AG20443 (cell line): ENCODE results near the gene MBTPS1.
"Not testable (repeated sequence)": the region's sequence is repeated elsewhere in the genome, so short reads cannot be mapped to it uniquely, and the experiment has no call there.

Experiments
- DNase-seq: peaks from one replicate; pipeline ENCODE4 v3.0.0; 2012; ENCODE audit warnings: low spot score, mixed read lengths

The MBTPS1 gene

GRCh38 chr16:84137287-84137686 lies 20.5 kb upstream of the MBTPS1 start:
- no peak for DNase-seq

- DNase-seq: no peak
Observed at GRCh38 chr16:84136331-84137125, 19.8 kb upstream of the MBTPS1 start.

- no peak for DNase-seq
Observed at GRCh38 chr16:84132527-84133285, 16.0 kb upstream of the MBTPS1 start.

- no peak for DNase-seq
Observed at GRCh38 chr16:84131117-84131516, 14.4 kb upstream of the MBTPS1 start.

GRCh38 chr16:84124257-84125073 lies 7.7 kb upstream of the MBTPS1 start:
- no peak for DNase-seq

- no peak for DNase-seq
Observed at GRCh38 chr16:84121007-84121406, 4.3 kb upstream of the MBTPS1 start.

GRCh38 chr16:84120023-84120422 lies 3.3 kb upstream of the MBTPS1 start:
- DNase-seq: no peak

- no peak for DNase-seq
Observed at GRCh38 chr16:84119368-84119767, 2.6 kb upstream of the MBTPS1 start.

GRCh38 chr16:84118315-84118714 lies 1.6 kb upstream of the MBTPS1 start:
- DNase-seq: not testable (repeated sequence)

DNA sequence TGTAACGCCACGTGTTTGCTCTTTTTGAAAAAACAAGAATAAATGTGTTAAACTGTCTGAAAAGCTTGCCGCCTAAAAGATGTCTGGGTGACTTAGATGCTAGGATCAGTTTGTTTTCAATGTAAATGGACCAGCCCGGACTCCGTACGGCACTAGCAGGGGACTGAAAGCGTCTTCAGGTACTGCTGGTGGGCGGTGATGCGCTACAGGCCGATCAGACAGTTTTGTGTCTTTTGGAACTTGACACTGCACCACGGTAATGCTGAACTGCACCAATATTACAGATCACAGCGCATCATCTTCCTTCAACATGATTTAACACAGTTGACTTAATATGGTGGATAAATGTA lies 727 bp upstream of the MBTPS1 start:
- no peak for DNase-seq

DNA sequence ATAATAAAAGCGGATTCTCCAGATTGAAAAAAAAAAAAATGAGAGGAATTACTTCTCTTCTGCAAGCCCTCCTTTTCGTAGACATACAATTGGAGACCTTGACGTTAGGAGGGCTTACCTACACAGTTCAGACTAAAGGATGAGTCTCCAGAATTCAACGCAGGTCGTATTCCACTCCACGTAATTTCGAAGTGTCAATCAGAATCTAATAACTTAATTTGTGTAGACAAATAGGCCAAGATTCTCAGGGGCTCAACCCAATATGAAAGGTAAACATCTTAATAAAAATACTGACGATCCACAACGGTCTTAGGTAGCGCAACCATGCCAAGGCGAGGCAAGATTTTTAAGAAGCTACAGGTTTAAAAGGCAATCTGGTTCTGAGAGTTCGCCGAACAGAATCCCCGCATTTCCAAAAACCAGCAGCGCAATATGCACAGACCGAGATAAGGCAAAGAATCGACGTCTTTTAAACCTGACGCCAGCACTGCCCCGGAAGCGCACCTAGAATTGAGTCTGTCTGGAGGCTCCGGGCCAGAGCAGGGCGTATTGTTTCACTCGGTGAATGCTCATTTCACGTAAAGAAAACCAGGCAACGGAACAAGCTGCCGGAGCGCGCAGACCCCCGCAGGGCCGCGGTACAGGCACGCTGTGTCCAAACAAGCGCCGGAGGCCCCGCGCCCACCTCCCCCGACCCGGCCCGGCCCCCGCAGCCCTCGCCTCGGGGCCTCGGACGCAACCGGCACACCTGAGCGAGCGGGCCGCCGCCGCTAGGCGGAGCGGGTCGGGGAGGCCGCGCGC lies 623 bp downstream of the MBTPS1 start:
- DNase-seq: peak; percentile 33

DNA sequence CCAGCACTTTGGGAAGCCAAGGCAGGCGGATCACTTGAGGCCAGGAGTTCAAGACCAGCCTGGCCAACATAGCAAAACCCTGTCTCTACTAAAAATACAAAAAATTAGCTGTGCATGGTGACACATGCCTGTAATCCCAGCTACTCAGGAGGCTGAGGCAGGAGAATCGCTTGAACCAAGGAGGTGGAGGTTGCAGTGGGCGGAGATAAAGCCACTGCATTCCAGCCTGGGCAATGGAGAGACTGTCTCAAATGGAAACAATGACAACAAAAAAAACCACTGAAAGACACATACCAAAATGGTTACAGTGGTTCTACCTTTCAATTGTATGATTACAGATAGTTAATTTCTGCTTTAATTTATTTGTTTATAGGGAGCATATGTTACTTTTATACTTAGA lies 4.8 kb downstream of the MBTPS1 start:
- not testable (repeated sequence) for DNase-seq

DNA sequence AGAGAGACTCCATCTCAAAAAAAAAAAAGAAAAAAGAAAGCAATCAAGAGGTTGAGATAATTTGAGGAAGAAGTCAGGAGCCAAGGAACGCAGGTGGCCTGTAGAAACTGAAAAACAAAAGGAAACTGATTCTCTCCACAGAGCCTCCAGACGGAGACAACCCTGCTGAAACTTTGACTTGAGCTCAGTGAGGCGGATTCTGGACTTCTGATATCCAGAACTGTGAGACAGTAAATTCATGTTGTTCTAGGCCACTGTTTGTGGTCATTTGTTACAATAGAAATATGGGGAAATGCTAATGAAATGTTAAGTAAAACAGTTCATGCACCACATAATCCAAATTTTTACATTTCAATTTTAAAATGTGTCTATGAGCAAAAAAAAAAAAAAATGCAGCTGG lies 5.2 kb downstream of the MBTPS1 start:
- DNase-seq: no peak

- no peak for DNase-seq
Observed at GRCh38 chr16:84110527-84110926, 6.2 kb downstream of the MBTPS1 start.

- no peak for DNase-seq
Observed at GRCh38 chr16:84109598-84110335, 7.0 kb downstream of the MBTPS1 start.

- DNase-seq: no peak
Observed at GRCh38 chr16:84107921-84108320, 8.8 kb downstream of the MBTPS1 start.

DNA sequence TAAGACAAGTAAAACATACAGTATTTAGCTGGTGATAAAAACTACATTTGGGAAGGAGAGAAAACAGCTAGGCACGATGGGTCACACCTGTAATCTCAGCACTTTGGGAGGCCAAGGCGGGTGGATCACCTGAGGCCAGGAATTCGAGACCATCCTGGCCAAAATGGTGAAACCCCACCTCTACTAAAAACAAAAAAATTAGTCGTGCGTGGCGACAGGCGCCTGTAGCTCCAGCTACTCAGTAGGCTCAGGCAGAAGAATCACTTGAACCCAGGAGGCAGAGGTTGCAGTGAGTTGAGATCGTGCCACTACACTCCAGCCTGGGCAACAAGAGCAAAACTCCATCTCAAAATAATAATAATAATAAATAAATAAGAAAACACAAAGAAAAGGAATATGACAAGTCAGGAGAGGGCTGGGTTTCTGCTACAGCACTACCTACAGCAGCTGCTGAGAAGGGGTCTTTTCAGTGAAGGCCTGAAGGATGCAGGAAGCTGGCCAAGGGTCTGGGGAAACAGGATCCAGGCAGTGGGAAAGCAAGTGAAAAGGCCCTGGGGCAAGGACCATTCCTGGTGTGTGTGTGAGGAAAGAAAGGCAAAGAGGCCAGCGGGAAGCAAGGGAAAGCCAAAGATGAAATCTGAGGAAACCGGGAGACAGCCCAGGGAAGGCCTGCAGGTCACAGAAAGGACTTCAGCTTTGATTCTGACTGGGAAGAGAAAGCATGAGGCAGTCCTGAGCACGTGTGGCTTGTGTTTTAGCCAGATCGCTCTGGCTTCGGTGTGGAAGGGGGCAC lies 10.6 kb downstream of the MBTPS1 start:
- DNase-seq: no peak

GRCh38 chr16:84105301-84105815 lies 11.4 kb downstream of the MBTPS1 start:
- no peak for DNase-seq

DNA sequence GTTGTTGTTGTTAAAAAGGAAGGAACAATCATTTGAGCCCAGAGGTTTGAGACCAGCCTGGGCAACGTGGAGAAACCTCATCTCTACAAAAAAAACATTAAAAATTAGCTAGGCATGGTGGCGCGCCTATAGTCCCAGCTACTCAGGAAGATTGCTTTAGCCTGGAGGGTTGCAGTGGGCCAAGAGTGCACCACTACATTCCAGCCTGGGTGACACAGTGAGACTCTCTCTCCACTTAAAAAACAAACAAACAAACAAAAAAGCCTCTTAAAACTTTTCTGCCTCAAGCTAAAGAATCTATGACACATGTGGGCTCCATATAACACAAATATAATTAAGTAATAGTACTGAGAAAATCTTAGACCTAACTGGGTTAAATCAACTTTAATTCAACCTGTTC lies 12.5 kb downstream of the MBTPS1 start:
- no peak for DNase-seq

DNA sequence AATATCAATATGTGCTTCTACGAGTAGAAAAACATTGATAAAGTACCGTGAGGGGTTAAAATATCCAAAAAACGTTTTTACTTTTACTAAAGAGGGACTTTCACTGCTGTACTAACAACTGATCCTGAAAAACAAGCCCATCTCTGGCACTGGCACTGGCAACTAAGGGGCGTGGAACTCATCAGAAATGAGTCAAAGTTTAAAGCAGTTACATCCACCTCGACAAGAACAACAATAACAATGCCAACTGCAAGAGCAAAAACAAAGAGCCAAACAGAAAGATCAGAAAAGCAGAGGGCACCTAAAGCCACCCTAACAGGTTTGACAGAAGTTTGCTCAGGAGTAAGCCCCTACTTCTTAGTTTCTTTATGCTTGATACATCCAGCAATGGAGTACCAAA lies 13.1 kb downstream of the MBTPS1 start:
- DNase-seq: peak; percentile 50
